HG02759 (cell line): ENCODE measurements around the gene GEMIN7.

Source experiments
- ATAC-seq: cut with Tn5 transposase; IDR thresholded peaks from one replicate; pipeline ENCODE4 v1.9.1; 2021; ENCODE audit warnings: mild to moderate bottlenecking, moderate library complexity; ENCODE audit not compliant: unreplicated experiment

Gene GEMIN7

DNA sequence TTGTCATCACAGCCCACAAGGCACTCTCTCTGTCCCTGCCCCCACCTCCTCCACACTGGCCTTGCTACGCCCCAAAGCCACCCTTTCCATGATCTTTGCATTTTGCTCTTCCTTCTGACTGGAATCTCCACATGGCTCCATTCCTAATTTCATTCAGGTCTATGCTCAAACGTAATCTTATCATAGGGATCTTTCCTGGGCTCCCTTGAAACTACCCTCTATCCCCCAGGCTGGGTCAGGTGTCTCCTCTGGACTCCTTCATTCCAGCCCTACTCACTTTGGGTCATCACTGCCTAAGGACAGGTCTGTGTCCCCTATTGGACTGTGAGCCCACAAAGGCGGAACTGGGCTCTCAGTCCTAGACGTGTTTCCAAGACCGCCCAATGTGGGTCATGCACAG, 3.1 kb downstream of the GEMIN7 start:
- no peak for ATAC-seq

DNA sequence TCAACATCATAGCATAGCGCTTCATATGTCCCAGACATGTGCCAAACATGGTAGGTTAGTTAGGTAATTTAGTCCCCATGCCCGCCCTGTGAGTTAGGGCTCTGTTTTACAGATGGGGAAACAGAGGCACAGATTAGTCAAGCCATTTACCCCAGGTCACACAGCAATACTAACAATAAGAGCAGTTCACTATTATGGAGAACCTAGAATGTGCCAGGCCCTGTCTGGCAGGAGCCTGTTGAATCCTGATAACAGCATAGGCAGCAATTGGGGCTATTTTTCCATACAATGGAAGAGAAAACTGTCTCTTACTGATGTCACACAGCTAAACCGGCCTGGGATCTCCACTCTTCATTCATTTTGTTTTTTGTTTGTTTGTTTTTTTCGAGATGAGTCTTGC, 7.4 kb downstream of the GEMIN7 start:
- ATAC-seq, result no peak

DNA sequence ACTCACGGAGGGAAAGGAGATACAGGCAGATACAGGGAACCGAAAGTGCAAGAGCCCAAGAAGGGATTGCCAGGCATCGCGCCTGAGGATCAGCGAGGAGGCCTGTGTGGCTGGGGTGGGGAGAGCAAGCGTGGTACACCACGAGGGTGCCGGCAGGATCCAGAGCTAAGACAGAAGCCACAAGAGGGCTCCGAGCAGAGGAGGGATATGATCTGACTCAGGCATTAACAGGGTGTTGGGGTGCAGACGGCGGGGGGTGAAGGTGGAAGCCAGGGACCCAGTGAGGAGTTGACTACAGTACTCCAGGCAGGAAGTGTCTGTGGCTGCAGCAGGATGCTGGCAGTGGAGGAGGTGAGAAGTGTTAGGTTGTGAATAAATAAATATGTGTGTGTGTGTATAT, 8.5 kb downstream of the GEMIN7 start:
- no peak for ATAC-seq

DNA sequence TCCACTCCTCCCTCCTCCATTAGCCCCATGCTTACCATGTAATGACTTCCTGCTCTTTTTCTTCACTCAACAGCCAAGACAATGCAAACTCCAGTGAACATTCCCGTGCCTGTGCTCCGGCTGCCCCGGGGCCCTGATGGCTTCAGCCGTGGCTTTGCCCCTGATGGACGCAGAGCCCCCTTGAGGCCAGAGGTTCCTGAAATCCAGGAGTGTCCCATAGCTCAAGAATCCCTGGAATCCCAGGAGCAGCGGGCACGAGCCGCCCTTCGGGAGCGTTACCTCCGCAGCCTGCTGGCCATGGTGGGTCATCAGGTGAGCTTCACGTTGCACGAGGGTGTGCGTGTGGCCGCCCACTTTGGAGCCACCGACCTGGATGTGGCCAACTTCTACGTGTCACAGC, 11.0 kb downstream of the GEMIN7 start:
- no peak for ATAC-seq

DNA sequence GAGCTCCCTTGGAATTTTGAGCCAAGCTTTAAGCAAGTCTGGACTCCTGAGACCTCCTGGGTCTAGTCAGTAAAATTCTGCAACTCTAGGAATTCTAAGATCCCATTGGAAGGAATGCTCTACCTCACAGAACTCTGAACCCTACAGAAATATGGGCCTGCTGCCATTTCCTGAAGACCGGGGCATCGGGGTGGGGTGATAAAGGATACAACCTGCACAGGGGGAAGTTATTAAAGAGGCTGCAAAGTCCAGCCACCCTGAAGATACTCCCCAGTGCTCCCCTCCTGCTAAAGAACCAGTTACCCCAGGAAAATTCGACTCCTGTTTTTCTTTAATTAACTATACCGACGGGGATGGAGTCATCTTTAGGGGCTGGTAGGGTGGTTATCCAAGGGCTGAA, 11.5 kb downstream of the GEMIN7 start:
- ATAC-seq, result no peak

DNA sequence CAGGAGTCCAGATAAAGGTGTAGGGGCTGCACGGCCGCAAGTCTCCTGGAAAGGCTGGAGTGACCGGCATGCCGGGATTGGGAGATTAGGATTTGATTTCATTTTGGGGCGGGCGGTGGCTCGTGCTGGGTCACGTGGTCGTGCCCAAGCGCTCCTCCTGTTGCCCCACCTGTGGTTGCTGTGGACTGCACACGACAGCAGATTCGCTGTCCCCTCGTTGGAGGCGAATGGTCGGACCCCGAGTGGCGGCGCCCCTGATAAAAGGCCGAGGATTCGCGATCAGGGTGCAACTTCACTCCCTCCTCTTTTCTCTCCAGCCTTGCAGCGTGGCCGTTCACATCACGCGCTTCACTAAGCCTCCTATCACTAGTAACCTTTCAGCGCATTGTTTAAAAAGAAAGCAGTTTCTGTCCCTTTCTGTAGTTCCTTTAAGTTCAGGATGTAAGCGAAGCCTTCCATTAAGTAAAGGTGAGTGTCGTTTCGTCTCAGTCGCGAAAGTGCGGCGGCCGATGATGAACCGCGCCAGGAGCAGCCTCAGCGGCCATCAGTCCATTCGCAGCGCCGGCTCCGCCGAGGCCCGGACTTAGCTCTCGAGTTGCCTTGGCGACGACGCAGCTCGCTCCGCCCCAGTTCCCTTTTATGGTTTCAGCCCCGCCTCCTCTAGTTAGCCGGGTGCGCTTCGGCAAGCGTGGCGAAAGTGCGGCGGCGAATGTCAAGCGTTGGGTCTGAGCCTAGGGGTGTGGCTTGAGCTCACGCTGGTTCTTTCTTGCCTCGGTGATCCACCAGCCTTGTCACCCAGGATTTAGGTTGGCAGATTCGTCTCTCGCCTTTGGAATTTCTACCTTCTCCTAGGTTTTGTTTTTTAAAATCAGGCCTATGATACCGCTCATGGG, 12.2 kb downstream of the GEMIN7 start:
- peak; percentile 64 for ATAC-seq

DNA sequence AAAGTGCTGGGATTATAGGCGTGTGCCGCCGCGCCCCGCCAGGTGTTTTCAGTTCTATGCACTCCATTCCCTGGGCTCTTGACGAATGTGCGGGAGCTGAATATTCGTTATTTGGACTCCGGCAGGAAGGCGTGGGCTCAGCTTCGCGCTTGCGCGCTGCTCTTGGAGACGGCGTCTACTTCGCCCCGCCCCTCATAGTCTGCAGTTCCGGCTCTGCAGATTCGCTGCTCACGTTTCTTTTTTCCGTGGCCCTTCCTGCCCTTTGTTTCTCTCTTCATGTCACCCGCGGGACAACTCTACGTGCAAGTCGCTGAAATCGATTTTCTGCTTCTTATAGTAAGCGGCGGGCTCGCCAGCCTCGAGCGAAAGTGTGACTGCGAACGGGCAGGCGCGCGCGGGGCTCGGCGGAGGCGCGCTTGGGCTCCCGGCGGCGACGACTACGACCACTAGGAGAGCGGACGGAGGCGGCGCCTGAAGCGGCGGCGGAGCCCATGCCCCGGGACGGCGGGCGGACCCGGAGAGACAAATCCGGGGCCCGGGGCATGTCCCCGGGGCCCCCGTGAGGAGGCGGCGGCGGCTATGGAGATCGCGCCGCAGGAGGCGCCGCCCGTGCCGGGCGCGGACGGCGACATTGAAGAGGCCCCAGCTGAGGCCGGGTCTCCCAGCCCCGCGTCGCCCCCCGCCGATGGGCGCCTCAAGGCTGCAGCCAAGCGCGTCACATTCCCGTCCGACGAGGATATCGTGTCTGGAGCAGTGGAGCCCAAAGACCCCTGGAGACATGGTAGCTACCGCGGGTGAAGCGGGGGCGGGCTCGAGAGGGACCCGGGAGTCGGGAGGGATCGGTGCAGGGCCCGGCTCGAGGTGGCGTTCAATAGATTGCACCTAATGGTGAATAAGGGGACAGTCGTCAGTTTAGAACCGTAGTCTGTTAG, 14.0 kb downstream of the GEMIN7 start, which contains the start of gene PPP1R37:
TSS of gene PPP1R37 (plus strand) at position 433 of the 932 bp plus-strand sequence. CDS start at position 580, 147 bp downstream.
- peak; percentile 66 for ATAC-seq

DNA sequence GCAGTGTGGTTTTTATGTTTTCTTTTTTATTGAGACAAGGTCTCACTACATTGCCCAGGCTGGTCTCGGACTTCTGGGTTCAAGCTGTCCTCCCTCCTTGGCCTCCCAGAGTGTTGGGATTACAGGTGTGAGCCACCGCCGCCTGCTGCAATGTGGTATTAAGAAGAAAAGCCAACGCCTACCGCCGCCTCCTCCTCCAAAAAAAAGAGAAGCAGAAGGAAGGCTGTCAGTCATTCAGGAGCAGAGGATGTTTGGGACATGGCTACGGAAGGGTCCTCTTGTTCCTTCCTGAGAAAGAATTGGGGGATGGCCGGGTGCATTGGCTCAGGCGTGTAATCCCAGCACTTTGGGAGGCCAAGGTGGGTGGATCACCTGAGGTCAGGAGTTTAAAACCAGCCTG, 15.1 kb downstream of the GEMIN7 start:
- no peak for ATAC-seq

DNA sequence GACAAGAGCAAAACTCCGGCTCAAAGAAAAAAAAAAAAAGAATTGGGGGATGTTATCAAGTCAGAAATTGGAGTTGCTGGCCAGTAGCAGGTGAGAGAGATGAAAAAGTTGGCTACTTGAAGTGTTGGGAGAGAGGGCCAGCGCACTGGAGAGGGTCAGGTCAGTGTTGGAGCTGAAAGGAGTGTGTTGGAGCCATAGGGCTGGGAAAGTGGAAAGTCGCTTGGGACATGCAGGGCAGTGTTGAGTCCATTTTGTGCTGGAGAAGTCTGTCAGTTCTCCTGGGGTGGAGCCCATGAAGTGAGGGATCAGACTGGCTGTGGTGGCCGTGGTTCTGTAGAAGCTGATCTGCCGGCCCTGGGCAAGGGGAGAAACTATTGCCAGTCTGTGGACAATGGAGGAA, 15.6 kb downstream of the GEMIN7 start:
- no peak for ATAC-seq

DNA sequence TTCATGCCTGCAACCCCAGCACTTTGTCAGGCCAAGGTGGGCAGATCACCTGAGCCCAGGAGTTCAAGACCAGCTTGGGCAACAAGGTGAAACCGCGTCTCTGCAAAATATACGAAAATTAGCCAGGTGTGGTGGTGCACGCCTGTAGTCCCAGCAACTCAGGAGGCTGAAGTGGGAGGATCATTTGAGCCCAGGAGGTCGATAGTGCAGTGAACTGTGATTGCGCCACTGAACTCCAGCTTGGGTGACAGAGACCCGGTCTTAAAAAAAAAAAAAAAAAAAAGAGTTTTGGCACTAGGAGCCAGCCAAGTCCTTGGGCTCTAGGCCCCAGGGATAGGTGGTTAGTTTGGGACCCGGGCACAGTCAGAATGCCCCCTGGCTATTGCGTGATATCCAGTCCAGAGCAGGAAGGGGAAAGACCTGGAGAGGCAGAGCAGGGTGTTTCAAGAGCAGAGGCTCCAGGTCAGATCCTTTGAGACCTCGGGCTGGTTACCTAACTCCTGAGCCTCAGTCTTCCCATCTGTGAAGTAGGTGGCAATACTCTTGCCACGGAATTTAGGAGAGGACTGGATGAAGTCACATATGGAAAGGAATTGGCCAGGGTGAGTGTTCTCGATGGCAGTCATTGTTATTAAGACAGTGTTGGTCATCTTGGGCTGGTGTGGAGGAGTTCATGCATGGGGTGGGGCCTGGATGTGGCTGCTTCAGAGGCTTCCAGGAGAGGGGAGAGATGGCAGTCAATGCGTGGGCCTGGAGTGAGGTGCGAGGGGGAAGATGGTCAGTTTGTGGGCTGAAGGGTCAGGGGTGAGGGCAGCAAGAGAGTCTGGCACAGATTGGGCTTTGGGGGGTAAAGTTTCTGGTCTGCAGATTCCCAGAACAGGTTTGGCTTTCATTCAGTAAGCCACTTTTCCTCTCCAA, 16.7 kb downstream of the GEMIN7 start:
- no peak for ATAC-seq

DNA sequence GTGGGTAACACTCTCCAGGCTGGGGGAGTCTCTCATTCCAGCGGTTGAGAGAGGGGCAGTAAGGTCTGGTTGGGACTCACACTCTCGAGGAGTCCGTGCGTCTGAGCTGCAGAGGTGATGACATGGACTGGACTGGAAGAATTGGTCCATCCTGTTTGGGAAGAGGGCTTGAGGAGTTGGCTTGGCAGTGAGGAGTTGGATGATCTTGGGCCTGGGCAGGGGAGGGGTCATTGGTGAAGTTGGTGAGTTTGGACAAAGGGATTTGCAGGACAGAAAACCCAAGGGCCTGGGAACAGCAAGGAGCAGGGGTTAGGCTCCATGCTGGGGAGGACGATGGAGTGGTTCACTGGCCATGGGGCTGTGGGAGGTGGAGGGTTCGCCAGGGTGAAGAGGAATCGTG, 17.6 kb downstream of the GEMIN7 start:
- ATAC-seq, result no peak

DNA sequence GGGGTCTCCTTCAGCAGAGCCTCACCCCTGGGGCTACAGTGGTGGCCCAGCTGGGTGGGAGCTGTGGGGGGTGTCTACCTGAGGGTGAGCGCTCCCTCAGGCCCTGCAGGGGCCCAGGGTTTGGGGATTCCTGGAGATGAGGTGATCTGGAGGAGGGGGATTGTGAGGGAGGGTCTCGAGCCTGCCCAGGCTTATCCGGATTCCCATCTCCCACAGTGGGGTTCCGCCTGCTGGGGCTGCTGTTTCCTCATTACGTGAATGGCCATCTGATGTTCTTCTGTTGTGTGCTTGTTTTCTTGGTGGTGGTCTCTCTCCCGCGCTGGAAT, 18.4 kb downstream of the GEMIN7 start:
- ATAC-seq, result no peak

DNA sequence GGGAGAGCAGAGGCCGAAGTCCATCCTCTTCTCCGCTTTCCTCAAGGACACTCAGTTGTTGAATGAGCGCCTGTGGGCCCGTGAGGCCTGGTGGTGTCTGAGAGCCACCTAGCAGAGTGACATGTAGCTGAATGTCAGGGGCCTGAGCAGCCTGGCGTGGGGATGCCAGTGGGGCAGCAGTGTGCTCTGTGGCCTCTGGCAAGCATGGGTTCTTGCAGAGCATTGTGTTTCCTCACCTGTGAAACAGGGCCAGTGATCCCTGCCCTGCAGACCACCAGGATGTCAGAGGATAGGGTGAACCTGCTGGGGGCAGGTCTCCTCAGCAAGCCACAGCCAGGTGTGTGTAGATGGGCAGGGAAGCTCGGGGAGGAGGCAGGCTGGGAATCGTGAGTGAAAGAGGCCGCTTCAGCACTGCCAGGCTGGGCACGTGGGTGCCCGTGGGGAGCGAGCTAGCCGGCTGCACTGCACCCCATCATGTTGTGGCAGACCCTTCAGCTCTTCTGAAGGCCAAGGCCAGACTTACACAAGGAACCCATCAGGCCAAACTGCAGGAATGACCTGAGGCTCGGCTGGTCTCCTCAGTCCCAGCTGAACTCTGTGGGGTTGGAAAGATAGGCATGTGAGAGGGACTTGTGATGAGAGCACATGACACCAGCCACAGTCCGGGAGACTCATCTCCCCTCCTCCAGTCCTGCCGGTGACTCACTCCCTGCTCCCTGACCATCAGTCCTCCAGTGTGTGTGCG, 18.9 kb downstream of the GEMIN7 start:
- ATAC-seq, result no peak

DNA sequence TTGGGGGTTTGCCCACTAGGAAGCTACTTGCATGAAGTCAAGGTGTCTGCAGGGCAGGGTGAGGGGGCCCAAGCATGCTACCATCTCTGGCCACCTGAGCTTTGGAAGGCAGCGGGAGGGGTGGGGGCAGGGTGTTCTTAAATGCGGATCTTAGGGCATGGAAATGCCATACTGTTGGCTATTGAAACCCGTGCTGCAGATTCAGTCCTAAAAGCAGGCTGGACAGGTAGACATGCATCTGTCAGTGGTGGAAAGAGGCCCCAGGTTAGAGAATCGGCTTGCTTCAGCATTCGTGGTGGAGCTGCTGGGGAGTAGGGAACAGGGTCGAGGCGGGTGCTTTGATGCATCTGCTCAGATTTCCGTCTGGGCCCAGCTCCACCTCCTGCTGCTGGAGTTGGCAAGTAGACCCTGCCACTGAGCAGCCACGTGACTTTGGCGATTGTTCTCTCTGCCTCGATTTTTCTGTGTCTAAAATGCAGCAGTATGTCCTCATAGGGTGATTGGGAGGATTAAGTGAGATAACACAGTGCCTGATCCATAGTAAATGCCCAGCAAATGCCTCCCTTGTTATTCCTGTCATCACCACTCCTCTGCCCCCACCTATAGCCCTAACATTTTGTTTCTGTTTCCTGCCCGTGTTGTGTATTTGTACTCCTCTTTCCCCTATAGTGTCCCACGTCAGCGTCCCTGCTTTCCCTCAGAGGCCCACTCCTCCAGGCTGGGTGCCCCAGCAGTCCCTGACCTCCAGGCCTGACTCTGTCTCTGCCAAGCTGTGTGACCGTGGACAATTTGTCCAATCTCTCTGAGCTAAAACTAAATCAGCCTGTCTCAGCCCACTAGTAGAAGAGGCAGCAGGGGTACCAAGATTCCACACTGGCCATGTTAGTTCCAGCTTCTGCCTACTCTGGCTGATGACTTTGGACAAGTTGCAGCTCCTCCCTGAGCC, 19.7 kb downstream of the GEMIN7 start:
- ATAC-seq, result no peak

DNA sequence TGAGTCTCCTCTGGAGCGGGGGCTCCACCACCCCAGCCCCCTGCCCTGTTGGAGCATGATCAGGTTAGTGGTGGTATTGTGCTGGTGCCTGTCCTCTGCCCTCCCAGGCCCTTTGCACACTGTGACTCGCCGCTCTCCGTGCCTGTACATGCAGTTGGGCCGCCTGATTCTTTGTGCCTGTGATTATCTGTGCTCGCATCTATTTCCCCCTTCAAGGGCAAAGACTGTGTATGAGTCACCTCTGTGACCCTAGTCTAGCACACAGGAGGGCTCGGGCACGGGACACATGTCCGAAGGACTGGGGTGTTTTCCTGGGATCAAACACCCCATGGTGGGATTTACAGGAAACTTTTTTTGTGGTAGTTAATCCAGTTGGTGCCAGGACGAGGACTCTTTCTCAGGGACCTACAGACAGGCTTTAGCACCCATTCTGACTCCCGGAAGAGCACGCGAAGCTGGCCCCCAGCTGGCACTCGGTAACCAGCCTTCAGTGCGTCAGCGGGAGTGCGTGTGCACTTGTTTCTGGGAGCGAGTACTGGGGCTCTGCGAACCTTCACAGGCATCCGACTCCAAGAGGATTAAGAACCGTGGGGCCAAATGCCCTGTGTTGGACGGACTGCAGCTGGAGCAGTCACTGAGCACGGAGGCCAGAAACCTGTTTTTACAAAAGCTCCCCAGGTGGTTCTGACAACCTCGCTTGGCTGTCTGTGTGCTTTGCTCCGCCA, 20.6 kb downstream of the GEMIN7 start:
- no peak for ATAC-seq

DNA sequence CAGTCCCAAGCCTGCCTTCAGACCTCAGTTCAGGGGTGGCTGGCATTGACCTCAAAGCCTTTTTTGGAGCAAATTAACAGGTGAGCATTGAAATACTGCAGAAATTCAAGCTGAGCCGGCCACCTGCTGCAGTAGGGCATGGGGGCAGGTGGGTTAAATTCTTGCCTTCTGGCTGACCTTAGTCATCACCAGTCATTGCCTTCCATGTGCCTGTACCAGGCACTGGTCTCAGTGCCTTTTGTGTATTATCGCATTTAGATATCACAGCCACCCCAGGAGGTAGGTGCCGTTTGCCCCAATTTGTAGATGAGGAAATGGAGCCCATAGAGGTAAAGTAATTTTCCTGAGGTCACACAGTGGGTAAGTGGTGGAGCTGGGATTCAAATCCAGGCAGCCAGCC, 21.1 kb downstream of the GEMIN7 start:
- ATAC-seq, result no peak

DNA sequence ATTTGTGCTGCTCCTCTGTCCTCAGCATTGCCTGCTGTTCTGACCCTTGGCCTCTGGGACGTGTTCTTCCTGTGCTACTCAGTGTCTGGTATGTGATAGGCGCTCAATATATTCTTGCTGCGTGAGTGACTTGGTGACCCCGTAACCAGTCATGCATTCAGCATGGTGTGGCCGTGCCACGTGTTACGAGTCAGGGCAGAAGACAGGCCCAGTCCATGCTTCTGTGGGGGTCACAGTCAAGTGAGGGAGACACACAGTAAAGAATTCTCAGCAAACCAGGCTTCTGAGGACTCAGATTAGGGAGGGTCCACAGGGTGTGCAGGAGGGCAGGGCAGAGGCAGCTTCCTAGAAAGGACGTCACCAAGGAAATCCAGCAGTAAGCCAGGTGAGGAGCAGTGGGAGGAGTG, 21.8 kb downstream of the GEMIN7 start:
- no peak for ATAC-seq

DNA sequence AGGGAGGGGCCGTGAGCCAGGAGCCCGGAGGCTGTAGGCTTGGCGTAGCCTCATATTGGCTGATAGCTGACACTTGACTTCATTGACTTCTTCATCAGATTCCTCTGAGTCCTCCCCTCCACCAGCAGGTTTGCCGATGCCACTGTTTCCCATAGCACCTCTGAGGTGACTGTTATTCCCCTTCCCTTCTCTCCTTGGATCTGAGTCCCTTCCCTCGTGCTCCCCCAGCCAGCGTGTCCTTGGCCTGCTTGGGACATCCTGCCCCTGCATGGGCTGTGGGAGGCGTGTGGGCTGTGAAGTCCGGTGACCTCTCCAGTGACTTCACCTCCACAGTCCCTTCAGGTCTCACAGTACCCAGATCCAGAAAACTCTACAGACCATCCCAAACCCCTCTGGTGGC, 22.7 kb downstream of the GEMIN7 start:
- ATAC-seq, result no peak
